ENCODE measurements around the gene HRAS. TPM values are rescaled to one million over a fixed set of nuclear protein-coding genes. Genes with fewer than 3 reads are reported as not detected.

The HRAS gene
- total RNA-seq, 1 experiment from 2014 or later, result 47.2 TPM

DNA sequence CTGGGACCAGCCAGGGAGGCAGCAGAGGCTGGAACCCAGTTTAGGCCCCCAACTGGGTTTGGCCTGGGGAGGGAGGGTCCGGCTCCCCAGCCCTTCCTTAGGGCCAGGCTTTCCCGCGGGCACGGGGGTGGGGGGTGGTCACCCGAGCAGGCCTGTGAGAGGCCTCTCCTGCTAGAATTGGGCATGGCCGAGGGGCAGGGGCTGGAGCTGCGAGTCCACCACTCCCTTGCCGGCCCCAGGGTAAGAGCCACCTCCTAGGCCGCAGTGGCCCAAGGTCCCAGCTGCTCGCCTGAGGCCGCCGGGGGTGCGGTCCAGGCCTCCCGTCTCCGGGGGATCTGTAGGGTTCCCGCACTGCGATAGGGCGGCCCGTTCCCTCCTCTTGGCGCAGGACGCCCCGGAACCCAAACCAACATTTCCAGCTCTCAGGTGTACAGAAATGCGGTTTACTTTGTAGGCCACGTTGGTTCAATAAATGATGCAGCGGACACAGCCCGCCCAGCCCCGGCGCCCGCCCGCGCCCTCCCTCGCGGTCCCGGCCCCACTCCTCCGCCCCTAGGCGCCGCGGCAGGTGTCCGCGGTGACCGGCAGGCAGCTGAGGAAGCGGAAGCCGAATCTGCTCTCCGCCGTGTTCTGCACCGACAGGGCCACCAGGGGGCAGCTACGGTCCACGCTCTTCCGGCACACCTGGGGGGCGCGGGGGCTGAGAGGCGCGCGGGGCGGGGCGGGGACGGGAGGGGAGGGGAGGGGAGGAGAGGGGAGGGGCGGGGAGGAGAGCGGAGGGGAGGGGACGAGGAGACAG lies 19.3 kb upstream of the HRAS start:
- H3K9me3 ChIP-seq (ENCODE audit: insufficient read depth, low read depth), result no peaks in the 10 kb centered on the region
- no peaks in the 10 kb centered on the region for H3K36me3 ChIP-seq (ENCODE audit: low read depth)
- no peaks in the 10 kb centered on the region for H3K9me2 ChIP-seq (ENCODE audit: insufficient read depth)
- intact Hi-C loops (cut with micrococcal nuclease; ENCODE audit: unreplicated experiment), result no loop called here
- H3K4me3 ChIP-seq, result no peak overlapping the region
- no TSS peak for BruUV-seq (replicated peaks)
- no peaks in the 10 kb centered on the region for H4K20me1 ChIP-seq (ENCODE audit: insufficient read depth)
- no peaks in the 10 kb centered on the region for H3K4me1 ChIP-seq (replicated peaks; ENCODE audit: insufficient read depth)
- DNase-seq, result peak in 1 of 2 experiments; percentile 54
- H3K4me2 ChIP-seq, result peak overlapping the region; percentile 64
- peaks cover 8% of the 10 kb centered on the region; the same call in 1 of the 2 replicates for H3F3A ChIP-seq (ENCODE audit: insufficient read depth, low read depth)
- ChIA-PET CTCF (interaction anchor here (1.2 kb wide), 1 partner anchor 172 kb away, joined by 3 read pairs; no protein-coding TSS in a partner anchor), POLR2A (ENCODE audit: unreplicated experiment) (interaction anchor here (0.5 kb wide), 1 partner anchor 272 kb away, joined by 10 read pairs; no protein-coding TSS in a partner anchor)
- no peak for TF ChIP-seq EZH2 (IDR thresholded peaks at IDR 0.05; ENCODE audit: low read depth)
- TF ChIP-seq, protein P1, sequence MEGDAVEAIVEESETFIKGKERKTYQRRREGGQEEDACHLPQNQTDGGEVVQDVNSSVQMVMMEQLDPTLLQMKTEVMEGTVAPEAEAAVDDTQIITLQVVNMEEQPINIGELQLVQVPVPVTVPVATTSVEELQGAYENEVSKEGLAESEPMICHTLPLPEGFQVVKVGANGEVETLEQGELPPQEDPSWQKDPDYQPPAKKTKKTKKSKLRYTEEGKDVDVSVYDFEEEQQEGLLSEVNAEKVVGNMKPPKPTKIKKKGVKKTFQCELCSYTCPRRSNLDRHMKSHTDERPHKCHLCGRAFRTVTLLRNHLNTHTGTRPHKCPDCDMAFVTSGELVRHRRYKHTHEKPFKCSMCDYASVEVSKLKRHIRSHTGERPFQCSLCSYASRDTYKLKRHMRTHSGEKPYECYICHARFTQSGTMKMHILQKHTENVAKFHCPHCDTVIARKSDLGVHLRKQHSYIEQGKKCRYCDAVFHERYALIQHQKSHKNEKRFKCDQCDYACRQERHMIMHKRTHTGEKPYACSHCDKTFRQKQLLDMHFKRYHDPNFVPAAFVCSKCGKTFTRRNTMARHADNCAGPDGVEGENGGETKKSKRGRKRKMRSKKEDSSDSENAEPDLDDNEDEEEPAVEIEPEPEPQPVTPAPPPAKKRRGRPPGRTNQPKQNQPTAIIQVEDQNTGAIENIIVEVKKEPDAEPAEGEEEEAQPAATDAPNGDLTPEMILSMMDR (conservative IDR thresholded peaks at IDR 0.05), result peak; percentile 48; the same call in 1 of the 2 replicates
- H3K27me3 ChIP-seq (ENCODE audit: insufficient read depth, low read depth), result no peaks in the 10 kb centered on the region
- H2AFZ ChIP-seq, result no peak overlapping the region
- no peak overlapping the region for H3K27ac ChIP-seq
- no peaks in the 10 kb centered on the region for H3K79me2 ChIP-seq (ENCODE audit: low read depth)

DNA sequence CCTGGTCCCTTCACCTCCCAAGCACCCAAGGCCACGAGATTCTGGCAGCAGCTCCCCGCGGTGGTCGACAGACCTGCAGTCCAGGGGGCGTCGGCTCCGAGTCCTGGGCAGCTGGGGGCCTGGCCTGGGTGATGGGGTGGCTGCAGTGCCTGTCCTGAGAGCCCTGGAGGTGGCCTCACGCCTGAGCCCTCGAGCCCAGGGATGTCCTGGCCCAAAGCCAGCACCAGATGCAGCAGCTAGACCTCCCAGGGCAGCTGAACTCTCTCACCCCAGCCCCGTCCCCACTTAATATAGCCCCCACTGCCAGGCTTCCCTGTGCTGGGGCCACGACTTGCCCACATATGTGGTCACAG lies 18.6 kb upstream of the HRAS start:
- Histone ChIP-seq H3K9me3 (ENCODE audit: insufficient read depth, low read depth) (no peaks in the 10 kb centered on the region), H2AFZ (no peak overlapping the region), H3K4me2 (0 out of 2 replicates have a peak overlapping the region, but pooled peaks have one; percentile 64), H3K4me3 (no peak overlapping the region), H3F3A (ENCODE audit: insufficient read depth, low read depth) (0 out of 2 replicates have a peak, but pooled peaks cover 7% of the 10 kb centered on the region), H3K79me2 (ENCODE audit: low read depth) (no peaks in the 10 kb centered on the region), H3K9me2 (ENCODE audit: insufficient read depth) (no peaks in the 10 kb centered on the region), H3K27ac (no peak overlapping the region), H3K27me3 (ENCODE audit: insufficient read depth, low read depth) (no peaks in the 10 kb centered on the region), H3K36me3 (ENCODE audit: low read depth) (no peaks in the 10 kb centered on the region), H4K20me1 (ENCODE audit: insufficient read depth) (no peaks in the 10 kb centered on the region), H3K4me1 (replicated peaks; ENCODE audit: insufficient read depth) (no peaks in the 10 kb centered on the region)
- TF ChIP-seq, protein P1 (conservative IDR thresholded peaks at IDR 0.05), result no peak
- TF ChIP-seq EZH2 (IDR thresholded peaks at IDR 0.05; ENCODE audit: low read depth), result no peak
- CTCF ChIA-PET, result no interaction called here
- no TSS peak for BruUV-seq (replicated peaks)
- DNase-seq, result no peak
- POLR2A ChIA-PET (ENCODE audit: unreplicated experiment), result no interaction called here
- intact Hi-C loops (cut with micrococcal nuclease; ENCODE audit: unreplicated experiment), result no loop called here

- H3K9me2 ChIP-seq (ENCODE audit: insufficient read depth), result no peaks in the 10 kb centered on the region
- no peaks in the 10 kb centered on the region for H3K27me3 ChIP-seq (ENCODE audit: insufficient read depth, low read depth)
- no TSS peak for BruUV-seq (replicated peaks)
- H3K4me3 ChIP-seq, result no peak overlapping the region
- intact Hi-C loops (cut with micrococcal nuclease; ENCODE audit: unreplicated experiment), result no loop called here
- no peaks in the 10 kb centered on the region for H3K4me1 ChIP-seq (replicated peaks; ENCODE audit: insufficient read depth)
- TF ChIP-seq EZH2 (IDR thresholded peaks at IDR 0.05; ENCODE audit: low read depth), result no peak
- TF ChIP-seq, protein P1 (conservative IDR thresholded peaks at IDR 0.05), result no peak
- ChIA-PET POLR2A (ENCODE audit: unreplicated experiment) (no interaction called here), CTCF (no interaction called here)
- no peak overlapping the region for H3K27ac ChIP-seq
- H4K20me1 ChIP-seq (ENCODE audit: insufficient read depth), result no peaks in the 10 kb centered on the region
- H3K4me2 ChIP-seq, result no peak overlapping the region
- H2AFZ ChIP-seq, result no peak overlapping the region
- no peak for DNase-seq
- 0 out of 2 replicates have a peak, but pooled peaks cover 7% of the 10 kb centered on the region for H3F3A ChIP-seq (ENCODE audit: insufficient read depth, low read depth)
- H3K79me2 ChIP-seq (ENCODE audit: low read depth), result no peaks in the 10 kb centered on the region
- H3K9me3 ChIP-seq (ENCODE audit: insufficient read depth, low read depth), result no peaks in the 10 kb centered on the region
- H3K36me3 ChIP-seq (ENCODE audit: low read depth), result no peaks in the 10 kb centered on the region
Observed at GRCh38 chr11:553083-553987, 18.0 kb upstream of the HRAS start.
